ENCODE results near the gene ALPG. TPM values are rescaled to one million over a fixed set of nuclear protein-coding genes. Genes with fewer than 3 reads are reported as not detected.
"Not testable (repeated sequence)": the region's sequence is repeated elsewhere in the genome, so short reads cannot be mapped to it uniquely, and the experiment has no call there.

ALPG gene
- total and polyA plus RNA-seq, 4 donors: not detected

DNA sequence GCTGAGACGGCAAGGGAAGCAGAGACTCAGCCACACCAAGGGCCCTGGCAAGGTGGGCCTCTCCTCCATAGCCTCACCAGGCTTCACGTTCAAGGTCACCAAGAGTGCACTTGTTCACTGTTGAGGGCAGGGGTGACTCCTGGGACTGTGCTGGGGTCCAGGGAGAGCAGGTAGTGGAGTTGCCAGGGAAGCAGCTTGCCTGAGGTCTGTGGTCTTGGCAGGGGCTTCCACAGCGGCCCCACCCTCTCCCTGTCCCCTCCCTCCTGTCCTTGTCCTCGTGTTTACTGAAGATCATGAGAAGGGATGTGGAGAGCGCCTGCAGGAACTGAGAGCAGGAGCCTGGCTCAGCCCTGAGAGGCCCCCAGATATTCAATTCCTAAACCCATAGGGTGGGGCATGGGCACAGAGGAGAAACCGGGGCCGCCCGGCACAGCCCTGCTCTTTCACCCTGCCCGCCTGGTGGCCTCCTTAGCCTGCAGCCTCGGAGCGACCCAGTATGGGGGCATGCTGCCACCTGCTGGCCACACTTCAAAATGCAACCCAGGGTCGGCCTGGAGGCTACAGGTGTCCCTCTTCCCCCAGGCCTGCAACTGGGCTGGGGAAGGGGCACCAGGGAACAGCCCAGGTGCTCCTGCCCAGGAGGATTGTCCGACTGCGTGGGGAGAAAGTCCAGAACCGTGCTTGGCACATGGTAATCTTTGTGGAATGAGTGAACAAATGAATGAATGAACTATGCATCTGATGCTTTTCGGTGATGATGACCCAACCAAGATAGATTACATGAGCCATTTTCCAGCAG lies 33.8 kb downstream of the ALPG start:
- not testable (repeated sequence) for H3K4me3 ChIP-seq (ENCODE audit: low read depth in 1 of 3, low read length in 3 of 3); H3K36me3 ChIP-seq (ENCODE audit: control insufficient read depth in 4 of 4, insufficient read depth in 3 of 4, low read depth in 1 of 4, low read length in 3 of 4); H3K9me3 ChIP-seq (ENCODE audit: control insufficient read depth in 4 of 4, low read length in 3 of 4); H3K4me1 ChIP-seq (ENCODE audit: control insufficient read depth in 4 of 4, insufficient read depth in 4 of 4, low read length in 3 of 4); H3K27me3 ChIP-seq (ENCODE audit: control insufficient read depth in 4 of 4, insufficient read depth in 4 of 4, low read length in 3 of 4); H3K27ac ChIP-seq (ENCODE audit: low read depth in 1 of 2, low read length in 2 of 2); H3K9ac ChIP-seq (ENCODE audit: low read depth in 1 of 2, low read length in 2 of 2)
- DNase-seq (ENCODE audit: low spot score): peak; percentile 87
- TF ChIP-seq CTCF (IDR thresholded peaks at IDR 0.05; ENCODE audit: low read depth, low read length, missing input control) (peak; percentile 87), RAD21 (IDR thresholded peaks at IDR 0.05) (peak; percentile 84 to 89)
- 14% methylated on average over 16 of the region's 16 CpGs for WGBS

GRCh38 chr2:232441147-232441651 lies 34.6 kb downstream of the ALPG start:
- peaks cover 2 to 10% (median 5%) of the 10 kb centered on the region in 4 donors for H3K4me1 ChIP-seq (ENCODE audit: control insufficient read depth in 4 of 4, insufficient read depth in 4 of 4, low read length in 3 of 4)
- no peaks in the 10 kb centered on the region for H3K36me3 ChIP-seq (ENCODE audit: control insufficient read depth in 4 of 4, insufficient read depth in 3 of 4, low read depth in 1 of 4, low read length in 3 of 4)
- H3K9me3 ChIP-seq (ENCODE audit: control insufficient read depth in 4 of 4, low read length in 3 of 4): no peaks in the 10 kb centered on the region
- no peak overlapping the region for H3K4me3 ChIP-seq (ENCODE audit: low read depth in 1 of 3, low read length in 3 of 3)
- 82% methylated on average over 12 of the region's 12 CpGs for WGBS
- no peak overlapping the region for H3K9ac ChIP-seq (ENCODE audit: low read depth in 1 of 2, low read length in 2 of 2)
- TF ChIP-seq EGR1 (IDR thresholded peaks at IDR 0.05; ENCODE audit: low read depth in 2 of 2): no peak
- no peak for TF ChIP-seq HNF4A (conservative IDR thresholded peaks at IDR 0.05)
- TF ChIP-seq, protein P1, sequence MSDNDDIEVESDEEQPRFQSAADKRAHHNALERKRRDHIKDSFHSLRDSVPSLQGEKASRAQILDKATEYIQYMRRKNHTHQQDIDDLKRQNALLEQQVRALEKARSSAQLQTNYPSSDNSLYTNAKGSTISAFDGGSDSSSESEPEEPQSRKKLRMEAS (IDR thresholded peaks at IDR 0.05): no peak
- no peak for TF ChIP-seq REST (IDR thresholded peaks at IDR 0.05)
- TF ChIP-seq CTCF (IDR thresholded peaks at IDR 0.05; ENCODE audit: low read depth, low read length, missing input control): no peak
- no peak for TF ChIP-seq RXRA (IDR thresholded peaks at IDR 0.05)
- no peak for TF ChIP-seq TAF1 (conservative IDR thresholded peaks at IDR 0.05)
- no peak for TF ChIP-seq ATF3 (IDR thresholded peaks at IDR 0.05)
- TF ChIP-seq YY1 (IDR thresholded peaks at IDR 0.05): no peak
- no peak for TF ChIP-seq ZBTB33 (IDR thresholded peaks at IDR 0.05)
- no peaks in the 10 kb centered on the region for H3K27me3 ChIP-seq (ENCODE audit: control insufficient read depth in 4 of 4, insufficient read depth in 4 of 4, low read length in 3 of 4)
- DNase-seq (ENCODE audit: low spot score): no peak
- no peak overlapping the region for H3K27ac ChIP-seq (ENCODE audit: low read depth in 1 of 2, low read length in 2 of 2)

GRCh38 chr2:232441922-232442321 lies 35.3 kb downstream of the ALPG start:
- not testable (repeated sequence) for H3K9me3 ChIP-seq (ENCODE audit: control insufficient read depth in 4 of 4, low read length in 3 of 4); H3K9ac ChIP-seq (ENCODE audit: low read depth in 1 of 2, low read length in 2 of 2); H3K36me3 ChIP-seq (ENCODE audit: control insufficient read depth in 4 of 4, insufficient read depth in 3 of 4, low read depth in 1 of 4, low read length in 3 of 4); DNase-seq (ENCODE audit: low spot score); H3K27ac ChIP-seq (ENCODE audit: low read depth in 1 of 2, low read length in 2 of 2); H3K27me3 ChIP-seq (ENCODE audit: control insufficient read depth in 4 of 4, insufficient read depth in 4 of 4, low read length in 3 of 4); H3K4me3 ChIP-seq (ENCODE audit: low read depth in 1 of 3, low read length in 3 of 3)
- H3K4me1 ChIP-seq (ENCODE audit: control insufficient read depth in 4 of 4, insufficient read depth in 4 of 4, low read length in 3 of 4): peaks cover 2 to 17% (median 9%) of the 10 kb centered on the region in 4 donors
- WGBS: 92% methylated on average over 9 of the region's 10 CpGs

GRCh38 chr2:232442431-232442830 lies 35.8 kb downstream of the ALPG start:
- not testable (repeated sequence) for DNase-seq (ENCODE audit: low spot score); H3K27ac ChIP-seq (ENCODE audit: low read depth in 1 of 2, low read length in 2 of 2); H3K36me3 ChIP-seq (ENCODE audit: control insufficient read depth in 4 of 4, insufficient read depth in 3 of 4, low read depth in 1 of 4, low read length in 3 of 4); H3K9ac ChIP-seq (ENCODE audit: low read depth in 1 of 2, low read length in 2 of 2); H3K4me3 ChIP-seq (ENCODE audit: low read depth in 1 of 3, low read length in 3 of 3); H3K9me3 ChIP-seq (ENCODE audit: control insufficient read depth in 4 of 4, low read length in 3 of 4); H3K27me3 ChIP-seq (ENCODE audit: control insufficient read depth in 4 of 4, insufficient read depth in 4 of 4, low read length in 3 of 4)
- WGBS: 75% methylated on average over 13 of the region's 13 CpGs
- H3K4me1 ChIP-seq (ENCODE audit: control insufficient read depth in 4 of 4, insufficient read depth in 4 of 4, low read length in 3 of 4): peaks cover 7 to 20% (median 13%) of the 10 kb centered on the region in 4 donors

Data from liver (tissue), 9 donors.